PC-9 (cell line): ENCODE data around the gene CACNA1S.

Experiments
- CTCF ChIP-seq: fragments of 200-600 bp; sonication (generic); conservative IDR thresholded peaks from 2 replicates; pipeline ENCODE4 v1.6.1; 2017; ENCODE audit warnings: mixed run types, antibody characterized with exemption, mild to moderate bottlenecking, moderate library complexity
- EZH2 ChIP-seq: fragments of 200-600 bp; sonication (generic); IDR thresholded peaks from 2 replicates; pipeline ENCODE4 v1.8.0; 2017; ENCODE audit warnings: antibody characterized with exemption, low read depth

GRCh38 chr1:201048521-201048920 lies 63.7 kb downstream of the CACNA1S start:
- TF ChIP-seq CTCF (no peak), EZH2 (no peak)
